ENCODE data around the gene TOMT.

GRCh38 chr11:72100009-72100408, 5.7 kb upstream of the TOMT start:
- TF ChIP-seq POLR2A (IDR thresholded peaks at IDR 0.05; ENCODE audit: low read depth, low read length) (no peak), TAF1 (IDR thresholded peaks at IDR 0.05; ENCODE audit: low read depth, low read length) (no peak)
